ENCODE data around the gene PRR35.

DNA sequence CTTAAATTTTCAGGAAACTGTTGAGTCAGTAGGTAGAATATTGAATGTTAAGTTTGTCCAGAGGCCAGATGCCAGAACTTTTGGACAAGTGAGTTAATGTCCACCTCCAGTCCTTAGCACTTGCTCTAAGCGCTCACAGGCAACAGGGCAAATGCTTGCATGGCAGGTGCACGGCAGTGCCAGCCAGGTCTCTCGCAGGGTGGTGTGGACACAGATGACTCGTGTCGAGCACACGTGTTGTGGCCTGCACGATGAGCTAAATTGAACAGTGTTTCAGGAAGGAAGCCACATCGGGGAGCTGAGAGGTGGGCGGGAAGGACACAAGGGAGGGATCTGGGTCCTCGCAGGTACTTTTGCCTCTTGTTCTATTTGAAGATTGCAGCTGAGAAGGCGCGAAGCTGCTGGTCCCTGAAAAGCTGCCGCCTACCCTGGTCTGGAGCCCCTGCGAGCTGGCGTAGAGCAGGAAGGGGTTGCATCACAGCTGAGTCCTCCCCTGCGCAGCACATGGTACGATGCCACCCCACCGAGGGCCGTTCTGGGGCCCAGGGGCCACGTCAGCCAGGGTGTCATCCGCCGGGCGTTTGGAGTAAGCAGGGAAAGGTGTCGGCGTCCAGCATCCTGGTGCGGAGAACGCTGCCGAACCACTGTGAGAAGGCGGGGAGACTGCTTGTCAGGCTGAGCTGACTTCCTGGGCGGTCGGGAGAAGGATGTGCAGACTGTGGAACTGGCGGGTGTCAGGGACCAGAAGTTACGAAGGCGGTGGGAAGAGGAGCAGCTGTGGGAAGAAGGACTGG, 35.9 kb downstream of the PRR35 start:
- TF ChIP-seq, protein P1, sequence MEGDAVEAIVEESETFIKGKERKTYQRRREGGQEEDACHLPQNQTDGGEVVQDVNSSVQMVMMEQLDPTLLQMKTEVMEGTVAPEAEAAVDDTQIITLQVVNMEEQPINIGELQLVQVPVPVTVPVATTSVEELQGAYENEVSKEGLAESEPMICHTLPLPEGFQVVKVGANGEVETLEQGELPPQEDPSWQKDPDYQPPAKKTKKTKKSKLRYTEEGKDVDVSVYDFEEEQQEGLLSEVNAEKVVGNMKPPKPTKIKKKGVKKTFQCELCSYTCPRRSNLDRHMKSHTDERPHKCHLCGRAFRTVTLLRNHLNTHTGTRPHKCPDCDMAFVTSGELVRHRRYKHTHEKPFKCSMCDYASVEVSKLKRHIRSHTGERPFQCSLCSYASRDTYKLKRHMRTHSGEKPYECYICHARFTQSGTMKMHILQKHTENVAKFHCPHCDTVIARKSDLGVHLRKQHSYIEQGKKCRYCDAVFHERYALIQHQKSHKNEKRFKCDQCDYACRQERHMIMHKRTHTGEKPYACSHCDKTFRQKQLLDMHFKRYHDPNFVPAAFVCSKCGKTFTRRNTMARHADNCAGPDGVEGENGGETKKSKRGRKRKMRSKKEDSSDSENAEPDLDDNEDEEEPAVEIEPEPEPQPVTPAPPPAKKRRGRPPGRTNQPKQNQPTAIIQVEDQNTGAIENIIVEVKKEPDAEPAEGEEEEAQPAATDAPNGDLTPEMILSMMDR (IDR thresholded peaks at IDR 0.05; ENCODE audit: poor library complexity, severe bottlenecking), result no peak
- TF ChIP-seq EP300 (conservative IDR thresholded peaks at IDR 0.05; ENCODE audit: poor library complexity, severe bottlenecking) (no peak), MXI1 (conservative IDR thresholded peaks at IDR 0.05; ENCODE audit: poor library complexity, severe bottlenecking) (no peak), POLR2AphosphoS5 (IDR thresholded peaks at IDR 0.05) (no peak)
